Activated CD4-positive, alpha-beta T cell treated with anti-CD3 and anti-CD28 coated beads for 1 hour (primary cell): ENCODE results near the gene CRYGB.

ENCODE experiments used
- DNase-seq: peaks from one replicate; pipeline ENCODE4 v3.0.0-alpha.2; 2020

The CRYGB gene

GRCh38 chr2:208146006-208146405 lies at the start of gene CRYGB:
Gene CRYGB (minus strand): TSS chr2:208146158. CDS start chr2:208146120, 38 bp downstream.
- DNase-seq, result no peak

- DNase-seq, result no peak
Observed at GRCh38 chr2:208195531-208195930, 49.6 kb upstream of the CRYGB start.

- no peak for DNase-seq
Observed at GRCh38 chr2:208192611-208193236, 46.8 kb upstream of the CRYGB start.

GRCh38 chr2:208189810-208190503 lies 44.0 kb upstream of the CRYGB start, which contains the start of gene C2orf80:
Gene C2orf80 (minus strand): TSS chr2:208190030. CDS start chr2:208186986, 3,044 bp downstream.
- DNase-seq, result no peak

DNA sequence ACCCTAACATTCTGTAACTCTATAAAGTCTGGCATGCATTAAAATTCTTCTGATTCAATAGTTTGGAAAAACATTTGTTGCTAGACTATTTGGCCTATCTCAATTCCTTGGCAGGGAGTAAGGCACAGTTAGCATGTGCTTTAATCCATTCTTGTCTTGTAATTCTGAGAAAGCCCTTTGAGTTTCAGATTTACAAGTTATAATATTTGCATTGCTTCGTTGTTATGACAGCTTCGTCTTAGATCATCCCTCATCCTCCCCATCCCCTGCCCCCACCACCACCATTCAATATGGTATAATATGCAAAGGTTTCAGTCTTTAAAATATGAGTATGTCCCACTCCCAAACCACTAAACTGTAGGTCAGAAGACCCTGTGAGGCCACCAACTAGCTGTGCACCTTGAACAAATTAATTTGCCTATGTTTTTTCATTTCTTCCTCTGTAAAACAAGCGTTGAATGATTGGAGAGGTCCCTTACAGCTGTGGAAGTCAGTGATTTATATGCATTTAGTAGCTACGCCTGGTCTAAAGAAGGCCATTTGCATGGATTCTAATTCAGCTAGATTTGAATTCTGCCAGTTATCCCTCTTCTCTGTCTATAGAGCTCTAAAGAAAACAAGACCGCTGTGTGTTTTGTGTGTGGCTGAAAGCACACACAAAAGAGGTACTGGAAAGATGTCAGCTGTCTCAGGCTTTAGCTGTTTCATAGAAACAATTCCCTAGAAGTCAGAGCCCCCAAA lies 43.3 kb upstream of the CRYGB start:
- no peak for DNase-seq

DNA sequence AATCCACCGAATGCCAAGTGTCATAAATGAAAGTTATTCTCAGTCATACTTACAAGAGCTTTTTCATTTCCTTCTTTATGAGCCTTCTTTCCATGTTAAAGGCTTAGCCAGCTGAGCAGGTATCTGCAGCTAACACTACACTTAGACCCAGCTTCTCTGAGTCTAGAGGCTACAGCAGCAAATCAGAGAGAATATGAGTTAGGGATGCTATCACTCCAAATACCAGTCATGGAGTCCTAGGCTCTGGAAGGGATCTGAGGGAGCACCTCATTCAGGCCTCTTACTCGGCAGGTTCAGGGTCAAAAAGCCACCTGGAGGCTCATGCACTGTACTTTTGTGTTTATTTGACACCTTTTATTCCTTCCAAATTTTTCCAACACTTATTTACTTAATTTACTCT lies 40.9 kb upstream of the CRYGB start:
- DNase-seq, result no peak

DNA sequence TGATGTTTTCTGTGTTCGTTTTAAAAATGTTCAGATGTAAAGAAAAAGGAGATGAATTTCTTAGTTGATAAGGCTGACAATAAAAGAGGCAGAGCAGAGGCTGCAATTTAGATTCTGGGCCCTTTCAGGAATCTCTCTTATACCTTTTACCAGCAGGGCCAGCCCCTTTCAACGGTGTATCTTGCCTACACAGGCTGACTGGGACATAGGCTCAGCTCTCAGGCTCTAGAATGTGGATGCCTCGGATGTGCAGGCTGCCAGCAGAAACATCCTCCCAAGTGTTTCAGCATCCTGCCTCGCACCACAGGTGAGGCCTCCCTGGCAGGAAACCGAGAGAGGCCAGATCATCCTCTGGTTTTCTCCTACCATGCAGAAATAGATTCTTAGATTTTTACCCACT lies 40.5 kb upstream of the CRYGB start:
- no peak for DNase-seq

DNA sequence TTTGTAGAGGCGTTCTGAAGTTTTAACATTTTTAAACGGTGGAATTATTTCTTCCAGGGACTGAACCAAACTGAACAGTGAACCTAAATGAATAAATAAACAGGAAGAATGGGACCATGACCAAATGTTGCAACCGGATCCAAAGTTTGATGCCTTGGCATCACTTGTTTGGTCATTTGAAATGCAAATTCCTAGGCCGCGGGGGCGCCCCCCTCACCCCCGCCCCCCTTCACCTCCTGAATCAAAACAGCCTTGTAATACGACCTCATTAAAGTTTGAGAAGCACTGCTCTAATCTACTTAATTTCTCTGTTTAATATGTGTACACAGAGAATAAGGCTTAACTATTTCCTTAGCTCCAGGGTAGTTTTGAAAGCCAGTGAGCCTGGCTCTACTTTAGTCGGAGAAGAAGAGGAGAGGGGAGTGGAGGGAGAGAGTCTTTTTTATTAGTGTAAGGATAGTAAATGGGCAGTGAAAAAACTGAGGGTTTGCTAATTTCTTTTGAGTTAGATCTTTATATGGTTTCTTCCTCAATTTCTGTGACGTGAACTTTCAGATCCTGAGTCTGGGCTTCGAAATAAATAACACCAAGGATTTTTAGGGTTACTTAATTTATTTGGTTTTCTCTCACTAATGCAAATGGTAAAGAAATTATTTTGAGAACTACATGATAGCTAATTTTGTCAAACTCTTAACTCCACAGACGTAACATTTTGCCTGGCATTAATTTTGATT lies 38.2 kb upstream of the CRYGB start:
- DNase-seq, result no peak

DNA sequence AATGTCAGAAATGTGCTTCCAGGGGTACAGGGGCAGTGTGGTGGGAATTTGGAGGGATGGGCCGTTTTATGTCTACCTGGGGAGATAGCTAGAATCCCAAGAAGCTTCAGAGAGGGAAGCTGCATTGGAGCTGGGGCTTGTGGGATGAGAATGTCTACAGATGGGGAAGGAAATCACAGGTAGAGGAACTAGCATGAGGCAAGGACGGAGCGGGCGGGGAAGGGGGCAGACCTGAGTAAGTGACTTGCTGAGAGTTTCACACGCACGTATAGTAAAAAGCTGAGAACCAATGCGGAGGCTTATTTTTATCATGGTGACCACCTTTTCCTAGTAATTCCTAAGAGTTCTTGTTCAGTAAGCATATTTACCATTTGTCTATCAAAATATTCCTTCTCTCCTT lies 37.6 kb upstream of the CRYGB start:
- no peak for DNase-seq

DNA sequence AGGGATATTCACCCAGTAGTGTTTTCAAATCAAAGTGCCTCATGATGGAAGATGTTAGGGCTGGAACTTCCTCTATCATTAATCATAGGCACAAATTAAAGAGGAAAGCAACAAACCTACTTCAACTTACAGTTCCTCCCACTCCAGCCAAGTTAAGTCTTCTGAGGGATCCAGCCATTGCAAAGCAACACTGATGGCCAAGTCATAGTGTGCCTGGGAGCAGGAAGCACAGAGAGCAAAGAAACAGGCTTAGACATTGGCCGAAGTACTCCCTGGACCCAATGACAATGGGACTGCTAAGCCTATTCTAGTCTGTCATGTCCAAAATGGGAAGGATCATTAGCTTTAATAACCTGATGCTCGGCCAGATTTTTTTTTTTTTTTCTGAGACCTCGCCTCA lies 36.9 kb upstream of the CRYGB start:
- no peak for DNase-seq

- no peak for DNase-seq
Observed at GRCh38 chr2:208179028-208179609, 33.2 kb upstream of the CRYGB start.

DNA sequence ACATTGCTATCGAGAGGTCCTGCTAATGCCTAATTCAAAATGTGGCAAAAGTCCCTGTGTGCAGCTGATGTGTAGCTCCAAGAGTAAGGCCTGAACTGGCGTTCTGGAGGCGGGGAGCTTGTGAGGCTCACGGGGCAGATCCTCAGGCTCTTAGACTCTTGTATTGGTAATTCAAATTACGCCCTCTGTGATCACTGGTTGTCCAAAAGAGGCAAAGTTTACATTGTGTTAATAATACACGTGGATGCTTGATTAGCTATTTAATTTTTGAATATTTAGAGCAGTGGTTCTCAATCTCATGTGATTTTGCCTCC lies 29.8 kb upstream of the CRYGB start:
- DNase-seq, result no peak

GRCh38 chr2:208175069-208175839 lies 29.3 kb upstream of the CRYGB start:
- DNase-seq, result peak; percentile 36

- DNase-seq, result no peak
Observed at GRCh38 chr2:208174144-208174543, 28.2 kb upstream of the CRYGB start.

DNA sequence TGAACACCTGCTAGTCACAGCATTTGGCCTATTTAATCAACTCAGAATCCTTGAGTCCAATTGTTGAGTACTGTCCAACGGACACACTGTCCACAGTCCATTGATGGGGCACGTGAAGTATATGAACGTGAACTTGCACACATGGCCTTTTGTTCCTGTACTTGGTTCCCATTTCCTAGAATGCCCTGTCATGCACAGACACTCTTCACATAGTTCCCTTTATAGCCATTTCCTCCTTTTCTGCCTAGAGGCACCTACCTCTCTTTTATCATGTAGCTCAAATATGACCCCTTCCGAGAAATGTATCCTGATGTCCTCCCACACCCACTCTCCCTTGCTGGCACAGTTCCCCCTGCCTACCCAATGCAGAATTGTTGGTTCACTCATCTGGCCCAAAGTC lies 26.2 kb upstream of the CRYGB start:
- DNase-seq, result no peak

- no peak for DNase-seq
Observed at GRCh38 chr2:208164951-208165755, 19.2 kb upstream of the CRYGB start.

DNA sequence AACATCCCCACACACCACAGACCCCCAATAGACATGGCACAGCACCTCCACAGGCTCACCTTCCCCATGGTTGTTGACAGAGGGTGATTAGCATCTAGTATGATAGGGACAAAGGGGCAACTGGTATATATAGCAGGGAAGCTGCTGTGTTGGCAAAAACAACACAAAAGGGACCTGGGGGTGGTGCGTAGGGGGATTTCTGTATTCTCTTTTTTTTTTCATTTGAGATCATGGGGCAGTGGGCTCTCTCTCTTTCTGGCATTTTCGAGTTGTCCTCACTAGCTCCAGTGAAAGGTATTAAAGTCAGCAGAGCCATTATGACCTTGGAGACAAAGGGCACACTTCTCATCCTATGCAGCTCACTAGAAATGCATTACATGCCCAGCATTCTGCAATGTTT lies 17.5 kb upstream of the CRYGB start, which contains the start of gene CRYGA:
TSS of gene CRYGA (minus strand) at position 101 of the 400 bp plus-strand sequence. CDS start at position 68, 33 bp downstream.
- no peak for DNase-seq

- DNase-seq, result no peak
Observed at GRCh38 chr2:208156439-208156838, 10.5 kb upstream of the CRYGB start.

DNA sequence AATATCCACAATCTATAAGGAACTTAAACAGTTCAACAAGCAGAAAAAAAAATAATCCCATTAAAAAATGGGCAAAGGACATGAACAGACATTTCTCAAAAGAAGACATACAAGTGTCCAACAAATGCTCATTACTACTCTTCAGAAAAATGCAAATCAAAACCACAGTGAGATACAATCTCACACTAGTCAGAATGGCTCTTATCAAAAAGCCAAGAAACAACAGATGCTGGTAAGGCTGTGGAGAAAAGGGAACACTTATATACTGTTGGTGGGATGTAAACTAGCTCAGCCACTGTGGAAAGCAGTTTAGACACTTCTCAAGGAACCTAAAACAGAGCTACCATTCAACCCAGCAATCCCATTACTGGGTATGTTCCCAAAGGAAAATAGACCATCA lies 7.2 kb upstream of the CRYGB start:
- no peak for DNase-seq

GRCh38 chr2:208150956-208151355 lies 5.0 kb upstream of the CRYGB start:
- DNase-seq, result no peak

DNA sequence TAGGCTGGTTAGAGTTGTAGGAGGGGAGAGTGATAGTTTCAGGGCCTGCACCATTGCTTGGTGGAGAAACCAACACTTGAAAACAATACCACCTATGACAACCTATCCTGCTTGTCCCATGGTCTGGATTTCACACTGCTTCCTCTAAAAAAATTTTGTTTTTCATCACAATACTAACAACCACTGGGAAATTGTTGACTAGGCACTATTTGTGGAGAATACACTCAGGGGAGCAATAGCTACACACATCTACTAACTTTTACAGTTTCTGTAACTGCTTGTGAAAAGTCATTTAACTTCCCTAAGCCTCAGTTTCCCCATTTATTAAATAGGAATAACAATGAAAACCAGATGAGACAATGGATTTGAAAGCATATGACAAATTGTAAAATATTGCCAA lies 4.1 kb upstream of the CRYGB start:
- DNase-seq, result no peak
